SK-N-MC (cell line): ENCODE measurements around the gene TNC.
A peak's percentile ranks its signal among the peaks of the same experiment; 100 is the strongest.

Source experiments
- DNase-seq: peaks from one replicate; pipeline ENCODE4 v3.0.0-alpha.2; 2011; ENCODE audit warnings: low read depth, low spot score
- H3K27ac ChIP-seq: fragments of 200-600 bp; sonication (generic); 2 replicates; pipeline ENCODE4 v1.5.1; 2016; ENCODE audit warnings: mixed run types
- H3K36me3 ChIP-seq: fragments of 200-600 bp; sonication (generic); 2 replicates; pipeline ENCODE4 v1.6.1; 2017; ENCODE audit warnings: antibody characterized with exemption, low read length, mixed read lengths; ENCODE audit not compliant: insufficient read depth
- H3K4me3 ChIP-seq: fragments of 200-600 bp; sonication (generic); 2 replicates; pipeline ENCODE4 v1.5.1; 2016
- H3K9ac ChIP-seq: fragments of 200-600 bp; sonication (generic); 2 replicates; pipeline ENCODE4 v1.8.0; 2017; ENCODE audit warnings: mixed run types, mixed read lengths; ENCODE audit not compliant: insufficient read length
- H3K9me3 ChIP-seq: fragments of 200-600 bp; sonication (generic); 2 replicates; pipeline ENCODE4 v1.6.1; 2017; ENCODE audit warnings: low read depth, mild to moderate bottlenecking, antibody characterized with exemption, low read length, moderate library complexity, mixed read lengths
- EZH2 ChIP-seq: fragments of 200-600 bp; sonication (generic); IDR thresholded peaks from one replicate; pipeline ENCODE4 v1.6.1; 2017; ENCODE audit warnings: antibody characterized with exemption
- FOXP2 ChIP-seq: optimal IDR thresholded peaks from 2 replicates; pipeline ENCODE3; 2011; ENCODE audit warnings: mild to moderate bottlenecking, moderate library complexity; ENCODE audit not compliant: insufficient read depth; ENCODE audit errors: extremely low read length, control extremely low read depth
- POLR2AphosphoS5 ChIP-seq: IDR thresholded peaks from 2 replicates; pipeline ENCODE4 v1.6.1; 2012; ENCODE audit warnings: mild to moderate bottlenecking, low read depth, low read length, borderline replicate concordance

TNC gene

DNA sequence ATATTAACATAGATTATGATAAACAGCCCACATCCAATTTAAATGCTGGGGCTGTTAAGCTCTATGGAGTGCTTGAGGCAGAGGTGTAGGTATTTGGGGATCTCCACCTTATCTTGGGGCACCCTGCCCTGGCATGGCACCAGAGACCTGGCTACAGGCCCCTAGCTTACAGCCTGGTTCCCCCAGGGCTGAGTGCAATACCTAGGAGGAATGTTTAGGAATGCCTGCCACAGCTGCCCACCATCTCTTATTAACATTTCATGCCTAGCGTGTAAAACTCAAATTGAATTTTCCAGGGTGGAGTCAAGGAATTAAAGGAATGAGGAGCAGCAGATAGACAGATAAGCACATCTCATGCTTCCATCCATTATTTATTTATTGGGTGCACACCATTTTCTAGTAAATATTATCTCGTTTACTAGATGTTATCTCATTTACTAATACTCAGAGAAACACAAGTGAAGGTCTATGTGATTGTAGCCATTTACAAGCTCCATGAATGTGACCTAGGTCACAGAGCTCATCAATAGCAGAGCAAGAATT lies 131.9 kb downstream of the TNC start:
- H3K9me3 ChIP-seq, result no peaks in the 10 kb centered on the region
- H3K4me3 ChIP-seq, result no peak overlapping the region
- no peak for DNase-seq
- H3K36me3 ChIP-seq, result no peaks in the 10 kb centered on the region
- no peak overlapping the region for H3K9ac ChIP-seq
- TF ChIP-seq POLR2AphosphoS5 (no peak), FOXP2 (no peak), EZH2 (no peak)
- H3K27ac ChIP-seq, result no peak overlapping the region

DNA sequence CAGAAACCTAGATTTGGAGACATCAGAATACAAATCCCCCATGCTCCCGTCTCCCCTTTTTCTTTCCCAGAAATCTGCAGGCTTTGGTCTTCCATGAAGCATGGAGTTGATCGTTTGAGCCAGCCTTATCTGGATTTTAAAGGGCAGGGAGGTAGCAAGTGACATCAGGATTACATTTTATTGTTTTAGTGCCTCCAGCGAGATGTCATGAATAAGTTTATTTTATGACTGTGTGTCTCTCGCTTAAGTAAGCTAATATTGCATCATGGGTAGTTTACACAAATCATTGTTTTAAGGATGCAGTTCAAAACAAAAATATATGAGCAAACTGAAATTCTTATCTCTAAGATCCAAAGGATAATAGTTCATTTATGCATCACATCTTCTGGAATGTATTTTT lies 136.9 kb downstream of the TNC start:
- Histone ChIP-seq H3K36me3 (no peaks in the 10 kb centered on the region), H3K9me3 (no peaks in the 10 kb centered on the region), H3K27ac (no peak overlapping the region), H3K9ac (no peak overlapping the region), H3K4me3 (no peak overlapping the region)
- DNase-seq, result no peak
- TF ChIP-seq EZH2, result no peak
- TF ChIP-seq FOXP2, result no peak
- no peak for TF ChIP-seq POLR2AphosphoS5

DNA sequence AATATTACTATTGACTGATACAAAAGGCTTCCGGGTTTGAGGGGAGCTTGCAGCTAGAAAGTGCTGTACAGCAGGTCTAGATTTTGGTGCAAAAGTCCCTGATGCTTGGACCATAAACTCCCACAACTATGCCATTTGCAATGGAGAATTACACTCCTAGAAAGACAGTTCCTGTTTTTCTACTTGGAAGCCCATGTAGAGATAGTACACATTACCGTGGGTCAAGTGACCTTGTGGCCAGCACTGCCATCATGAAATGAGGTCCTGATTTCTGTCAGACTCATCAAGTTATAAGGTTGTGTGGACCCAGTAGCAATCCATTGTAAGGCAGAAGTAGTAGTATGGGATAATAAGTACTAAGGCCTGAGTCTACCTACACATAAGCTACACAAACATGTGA lies 144.7 kb downstream of the TNC start:
- DNase-seq, result no peak
- H3K27ac ChIP-seq, result no peak overlapping the region
- no peak overlapping the region for H3K4me3 ChIP-seq
- TF ChIP-seq POLR2AphosphoS5, result no peak
- TF ChIP-seq EZH2, result no peak
- no peak for TF ChIP-seq FOXP2
- no peaks in the 10 kb centered on the region for H3K9me3 ChIP-seq
- H3K9ac ChIP-seq, result no peak overlapping the region
- H3K36me3 ChIP-seq, result no peaks in the 10 kb centered on the region

GRCh38 chr9:114972510-114973136 lies 145.3 kb downstream of the TNC start:
- H3K4me3 ChIP-seq, result no peak overlapping the region
- DNase-seq, result peak; percentile 48
- no peaks in the 10 kb centered on the region for H3K36me3 ChIP-seq
- H3K9me3 ChIP-seq, result no peaks in the 10 kb centered on the region
- no peak for TF ChIP-seq FOXP2
- TF ChIP-seq POLR2AphosphoS5, result no peak; the same call in 1 of the 2 replicates
- no peak for TF ChIP-seq EZH2
- no peak overlapping the region for H3K27ac ChIP-seq
- no peak overlapping the region for H3K9ac ChIP-seq
